GM12878 (cell line): ENCODE data around the gene OSGEPL1. TPM values are rescaled to one million over a fixed set of nuclear protein-coding genes. Genes with fewer than 3 reads are reported as not detected.

Source experiments
- ATAC-seq: fragments of 200-7000 bp; cut with Tn5 transposase; 3 replicates; pipeline ENCODE4 v1.9.1; 2020; ENCODE audit warnings: mild to moderate bottlenecking, moderate library complexity
- BruUV-seq: library from RNA; stranded (reverse); fragments of 400-500 nt; replicated peaks from 2 replicates; lab custom pipeline; 2021; lab: Mats Ljungman, UMichigan
- CTCF ChIA-PET: fragments of 300-600 bp; sonication (Branson Sonifier 250); formaldehyde crosslinking; extraction: SDS; loops from one replicate; lab custom pipeline; 2021; ENCODE audit warnings: inconsistent platforms; lab: Yijun Ruan, JAX
- POLR2A ChIA-PET: fragments of 350-600 bp; formaldehyde crosslinking; extraction: SDS; loops from one replicate; lab custom pipeline; 2021; ENCODE audit warnings: inconsistent platforms; lab: Charles Lee
- RAD21 ChIA-PET: fragments of 300-600 bp; sonication (Branson Sonifier 250); formaldehyde crosslinking; loops from one replicate; lab custom pipeline; 2023; ENCODE audit warnings: antibody characterized with exemption; ENCODE audit not compliant: unreplicated experiment; lab: Charles Lee
- SMC1A ChIA-PET: fragments of 300-600 bp; sonication (Branson Sonifier 250); formaldehyde crosslinking; loops from one replicate; lab custom pipeline; 2023; ENCODE audit not compliant: unreplicated experiment, uncharacterized antibody; lab: Charles Lee
- DNase-seq: peaks from one replicate; pipeline ENCODE4 v3.0.0-alpha.2; 2011; ENCODE audit warnings: low read depth, low spot score
- FAIRE-seq: peaks from 3 replicates; lab custom pipeline; 2011; peaks lifted over from hg19 to GRCh38; lab: Jason Lieb, UNC
- H2AFZ ChIP-seq: 2 replicates; pipeline ENCODE4 v1.6.0; 2011; ENCODE audit warnings: low read depth, low read length, control low read depth; ENCODE audit not compliant: control insufficient read depth
- H3K27ac ChIP-seq: 2 replicates; pipeline ENCODE4 v1.5.1; 2011; ENCODE audit warnings: control low read depth; ENCODE audit not compliant: control insufficient read depth, insufficient read depth
- H3K27me3 ChIP-seq, 2 experiments: replicated peaks in 1 of 2; 2 replicates each; pipeline versions ENCODE4 v1.6.0 to v1.6.1; 2011; ENCODE audit warnings: low read length in 1 of 2; ENCODE audit not compliant: control insufficient read depth in 2 of 2, insufficient read depth in 2 of 2
- H3K36me3 ChIP-seq, 2 experiments: 2 replicates each; pipeline ENCODE4 v1.5.1; 2011; ENCODE audit warnings: low read length in 1 of 2; ENCODE audit not compliant: control insufficient read depth in 2 of 2, insufficient read depth in 2 of 2
- H3K4me1 ChIP-seq: 2 replicates; pipeline ENCODE4 v1.6.1; 2011; ENCODE audit warnings: mild to moderate bottlenecking, low read length, moderate library complexity, mixed read lengths; ENCODE audit not compliant: control insufficient read depth, insufficient read depth
- H3K4me2 ChIP-seq: 2 replicates; pipeline ENCODE4 v1.6.0; 2011; ENCODE audit warnings: control low read depth; ENCODE audit not compliant: control insufficient read depth, insufficient read depth
- H3K4me3 ChIP-seq: fragments of 200-600 bp; sonication (generic); 2 replicates; pipeline ENCODE4 v1.5.1; 2016
- H3K79me2 ChIP-seq: 2 replicates; pipeline ENCODE4 v1.6.0; 2011; ENCODE audit warnings: low read length; ENCODE audit not compliant: control insufficient read depth, insufficient read depth
- H3K9ac ChIP-seq: 2 replicates; pipeline ENCODE4 v1.8.0; 2011; ENCODE audit warnings: low read length, control low read depth, mixed read lengths; ENCODE audit not compliant: control insufficient read depth, insufficient read depth
- H3K9me3 ChIP-seq: replicated peaks from 3 replicates; pipeline ENCODE4 v1.5.1; 2011; ENCODE audit warnings: mild to moderate bottlenecking, low read length; ENCODE audit not compliant: control insufficient read depth, insufficient read depth
- H4K20me1 ChIP-seq: 2 replicates; pipeline ENCODE4 v1.6.0; 2011; ENCODE audit not compliant: control insufficient read depth, insufficient read depth
- CREB1 ChIP-seq: IDR thresholded peaks from 2 replicates; pipeline ENCODE4 v1.6.1; 2012; ENCODE audit warnings: low read depth, mild to moderate bottlenecking, inconsistent platforms
- HDGF ChIP-seq: fragments of 450-650 bp; IDR thresholded peaks from 2 replicates; pipeline ENCODE4 v1.6.1; 2016; ENCODE audit warnings: antibody characterized with exemption
- KAT2A ChIP-seq: conservative IDR thresholded peaks from 2 replicates; pipeline ENCODE4 v1.6.1; 2011; ENCODE audit warnings: low read depth, low read length; ENCODE audit not compliant: control insufficient read depth
- NFYB ChIP-seq: IDR thresholded peaks from 2 replicates; pipeline ENCODE4 v1.6.1; 2011; ENCODE audit warnings: low read depth, mild to moderate bottlenecking, low read length, improper control_type of control experiment, moderate library complexity; ENCODE audit not compliant: insufficient read depth
- RBBP5 ChIP-seq: fragments of 200-600 bp; sonication (generic); conservative IDR thresholded peaks from 2 replicates; pipeline ENCODE4 v1.6.1; 2016
- RCOR1 ChIP-seq: conservative IDR thresholded peaks from 2 replicates; pipeline ENCODE4 v1.6.1; 2012; ENCODE audit warnings: low read depth, low read length, improper control_type of control experiment
- TCF12 ChIP-seq: IDR thresholded peaks from 2 replicates; pipeline ENCODE4 v1.6.1; 2011; ENCODE audit warnings: low read depth, mild to moderate bottlenecking, low read length
- ZNF24 ChIP-seq: fragments of 450-650 bp; IDR thresholded peaks from 2 replicates; pipeline ENCODE4 v1.6.1; 2017; ENCODE audit warnings: antibody characterized with exemption, mild to moderate bottlenecking
- ZNF274 ChIP-seq: IDR thresholded peaks from one replicate; pipeline ENCODE4 v1.8.0; 2011; ENCODE audit not compliant: insufficient read length, insufficient read depth
- WGBS: methylation state at CpG from one replicate; pipeline ENCODE4 v1.1.6; 2016; ENCODE audit warnings: low lambda C conversion rate; ENCODE audit not compliant: insufficient replicate concordance, insufficient coverage; ENCODE audit errors: missing lambda C conversion rate; 5-methylcytosine and 5-hydroxymethylcytosine counted together
- in situ Hi-C: fragments of 300-500 bp; cut with MboI; formaldehyde crosslinking; loops from 9 replicates; pipeline ENCODE4 v1.14.3; 2018; ENCODE audit warnings: mixed read lengths
- intact Hi-C: fragments of 100-400 bp; cut with micrococcal nuclease; formaldehyde crosslinking; loops from one replicate; pipeline ENCODE4 v1.14.2; 2022; ENCODE audit not compliant: unreplicated experiment
- polyA plus RNA-seq, 11 experiments: library from polyadenylated mRNA; depleted of rRNA in 4 of 11; unstranded in 6 of 11; stranded (reverse) in 5 of 11; fragments of >200 nt; fragmentation: Nextera tagmentation in 4 of 11; fragmentation: Illumina TruSeq in 1 of 11; extraction: Ambion mirVana in 4 of 11; extraction: Trizol in 1 of 11; gene quantifications; 1 replicate in 1 of 11; 2 replicates in 10 of 11; pipeline versions ENCODE4 v1.2.1 to v1.2.3, GENCODE V29; 2011 to 2016; ENCODE audit warnings: inconsistent platforms in 2 of 11, missing spikeins in 2 of 11, low read depth in 1 of 11
- total RNA-seq, 4 experiments: library from RNA; depleted of rRNA in 3 of 4; stranded (reverse); fragments of >200 nt in 3 of 4; fragmentation: Illumina TruSeq in 1 of 4; extraction: Trizol in 1 of 4; gene quantifications; 2 replicates each; pipeline versions ENCODE4 v1.2.1 to v1.2.3, GENCODE V29; 2013 to 2021
- TF ChIP-seq, protein P1 (sequence below): fragments of 450-650 bp; conservative IDR thresholded peaks from 2 replicates; pipeline ENCODE4 v1.6.1; 2017; ENCODE audit warnings: mild to moderate bottlenecking, moderate library complexity
- TF ChIP-seq, protein P2 (sequence below): fragments of 450-650 bp; IDR thresholded peaks from 2 replicates; pipeline ENCODE4 v1.6.1; 2016; ENCODE audit warnings: mild to moderate bottlenecking, moderate library complexity, borderline replicate concordance

The OSGEPL1 gene
- total and polyA plus RNA-seq, 10 of the 15 experiments (the other 5 are each of a cell fraction or from before 2014, with no cell fraction given), result 6.7 to 18.0 (median 9.4) TPM

DNA sequence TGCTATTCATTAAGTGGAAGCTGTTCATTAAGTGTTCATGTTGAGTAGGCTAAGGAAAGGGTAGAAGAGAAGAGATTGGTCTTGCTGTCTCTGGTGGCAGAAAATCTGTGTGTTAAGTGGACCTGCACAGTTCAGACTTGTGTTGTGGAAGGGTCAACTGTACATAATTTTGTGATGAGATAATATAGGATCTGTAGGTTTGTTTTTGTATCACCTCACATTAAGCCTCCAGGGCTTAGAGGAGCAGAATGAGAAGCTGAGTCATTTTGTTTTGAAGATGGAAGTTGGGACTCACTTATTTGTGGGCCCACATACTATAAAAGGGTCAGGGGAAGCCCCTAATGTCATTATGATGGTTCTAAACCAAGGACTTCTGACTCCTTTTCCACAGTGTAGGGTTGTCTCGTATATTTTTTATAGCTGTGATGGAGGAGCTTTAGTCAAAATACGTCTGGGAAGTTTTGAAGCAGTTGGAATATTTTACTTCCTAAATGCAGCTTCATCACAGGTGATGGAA, 39.9 kb upstream of the OSGEPL1 start:
- DNase-seq, result no peak
- H3K79me2 ChIP-seq, result peaks cover 1% of the 10 kb centered on the region
- H4K20me1 ChIP-seq, result no peaks in the 10 kb centered on the region
- POLR2A ChIA-PET, result no interaction called here
- SMC1A ChIA-PET, result interaction anchor here (0.7 to 1.1 kb wide), 2 partner anchors 47 to 142 kb away, joined by 3 read pairs; no protein-coding TSS in a partner anchor
- 91% methylated on average over 2 of the region's 2 CpGs for WGBS
- no peak overlapping the region for H2AFZ ChIP-seq
- in situ Hi-C loops, result no loop called here
- no TSS peak for BruUV-seq
- RAD21 ChIA-PET, result no interaction called here
- TF ChIP-seq, protein P1, sequence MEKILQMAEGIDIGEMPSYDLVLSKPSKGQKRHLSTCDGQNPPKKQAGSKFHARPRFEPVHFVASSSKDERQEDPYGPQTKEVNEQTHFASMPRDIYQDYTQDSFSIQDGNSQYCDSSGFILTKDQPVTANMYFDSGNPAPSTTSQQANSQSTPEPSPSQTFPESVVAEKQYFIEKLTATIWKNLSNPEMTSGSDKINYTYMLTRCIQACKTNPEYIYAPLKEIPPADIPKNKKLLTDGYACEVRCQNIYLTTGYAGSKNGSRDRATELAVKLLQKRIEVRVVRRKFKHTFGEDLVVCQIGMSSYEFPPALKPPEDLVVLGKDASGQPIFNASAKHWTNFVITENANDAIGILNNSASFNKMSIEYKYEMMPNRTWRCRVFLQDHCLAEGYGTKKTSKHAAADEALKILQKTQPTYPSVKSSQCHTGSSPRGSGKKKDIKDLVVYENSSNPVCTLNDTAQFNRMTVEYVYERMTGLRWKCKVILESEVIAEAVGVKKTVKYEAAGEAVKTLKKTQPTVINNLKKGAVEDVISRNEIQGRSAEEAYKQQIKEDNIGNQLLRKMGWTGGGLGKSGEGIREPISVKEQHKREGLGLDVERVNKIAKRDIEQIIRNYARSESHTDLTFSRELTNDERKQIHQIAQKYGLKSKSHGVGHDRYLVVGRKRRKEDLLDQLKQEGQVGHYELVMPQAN, result no peak
- TF ChIP-seq ZNF274 (no peak), TCF12 (no peak), RBBP5 (no peak), ZNF24 (no peak), RCOR1 (no peak), NFYB (no peak), HDGF (no peak), KAT2A (no peak), CREB1 (no peak)
- TF ChIP-seq, protein P2, sequence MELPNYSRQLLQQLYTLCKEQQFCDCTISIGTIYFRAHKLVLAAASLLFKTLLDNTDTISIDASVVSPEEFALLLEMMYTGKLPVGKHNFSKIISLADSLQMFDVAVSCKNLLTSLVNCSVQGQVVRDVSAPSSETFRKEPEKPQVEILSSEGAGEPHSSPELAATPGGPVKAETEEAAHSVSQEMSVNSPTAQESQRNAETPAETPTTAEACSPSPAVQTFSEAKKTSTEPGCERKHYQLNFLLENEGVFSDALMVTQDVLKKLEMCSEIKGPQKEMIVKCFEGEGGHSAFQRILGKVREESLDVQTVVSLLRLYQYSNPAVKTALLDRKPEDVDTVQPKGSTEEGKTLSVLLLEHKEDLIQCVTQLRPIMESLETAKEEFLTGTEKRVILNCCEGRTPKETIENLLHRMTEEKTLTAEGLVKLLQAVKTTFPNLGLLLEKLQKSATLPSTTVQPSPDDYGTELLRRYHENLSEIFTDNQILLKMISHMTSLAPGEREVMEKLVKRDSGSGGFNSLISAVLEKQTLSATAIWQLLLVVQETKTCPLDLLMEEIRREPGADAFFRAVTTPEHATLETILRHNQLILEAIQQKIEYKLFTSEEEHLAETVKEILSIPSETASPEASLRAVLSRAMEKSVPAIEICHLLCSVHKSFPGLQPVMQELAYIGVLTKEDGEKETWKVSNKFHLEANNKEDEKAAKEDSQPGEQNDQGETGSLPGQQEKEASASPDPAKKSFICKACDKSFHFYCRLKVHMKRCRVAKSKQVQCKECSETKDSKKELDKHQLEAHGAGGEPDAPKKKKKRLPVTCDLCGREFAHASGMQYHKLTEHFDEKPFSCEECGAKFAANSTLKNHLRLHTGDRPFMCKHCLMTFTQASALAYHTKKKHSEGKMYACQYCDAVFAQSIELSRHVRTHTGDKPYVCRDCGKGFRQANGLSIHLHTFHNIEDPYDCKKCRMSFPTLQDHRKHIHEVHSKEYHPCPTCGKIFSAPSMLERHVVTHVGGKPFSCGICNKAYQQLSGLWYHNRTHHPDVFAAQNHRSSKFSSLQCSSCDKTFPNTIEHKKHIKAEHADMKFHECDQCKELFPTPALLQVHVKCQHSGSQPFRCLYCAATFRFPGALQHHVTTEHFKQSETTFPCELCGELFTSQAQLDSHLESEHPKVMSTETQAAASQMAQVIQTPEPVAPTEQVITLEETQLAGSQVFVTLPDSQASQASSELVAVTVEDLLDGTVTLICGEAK, result no peak
- TF ChIP-seq, all 136 proteins: peak for 0
- Histone ChIP-seq H3K27me3 (no peaks in the 10 kb centered on the region), H3K4me1 (no peaks in the 10 kb centered on the region), H3K4me3 (no peak overlapping the region), H3K4me2 (no peak overlapping the region), H3K27ac (no peak overlapping the region), H3K36me3 (peaks cover 3 to 21% of the 10 kb centered on the region in 2 experiments; a peak in 1 of 4 replicates), H3K9ac (no peak overlapping the region), H3K9me3 (no peaks in the 10 kb centered on the region)
- CTCF ChIA-PET, result no interaction called here
- no peak for FAIRE-seq
- ATAC-seq, result no peak; the same call in 2 of the 3 replicates
- intact Hi-C loops, result no loop called here
